Measurements from ENCODE around the gene GTF2E1. TPM values are rescaled to one million over a fixed set of nuclear protein-coding genes. Genes with fewer than 3 reads are reported as not detected.

The GTF2E1 gene
- total RNA-seq, 4 donors from 2014 or later: 3.1 to 14.5 (median 8.3) TPM

DNA sequence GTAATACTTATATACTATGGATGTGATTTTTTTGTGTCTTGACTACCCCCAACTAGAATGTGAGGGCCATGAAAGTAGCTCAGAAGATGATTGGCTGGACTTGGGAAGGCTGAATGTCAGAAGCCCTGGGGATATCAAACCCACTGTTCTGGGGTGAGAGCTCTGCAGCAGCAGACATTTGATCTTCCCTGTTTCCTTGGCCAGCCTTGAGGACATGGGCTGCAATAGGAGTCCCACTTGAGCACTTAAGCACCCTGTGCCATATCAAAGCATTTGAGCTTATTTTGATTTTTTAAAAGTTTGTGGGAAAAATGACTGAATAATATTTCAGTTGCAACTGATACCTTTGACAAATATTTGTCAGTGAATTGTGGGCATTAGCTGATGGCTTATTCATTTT is 21.7 kb downstream of the GTF2E1 start:
- no peak for TF ChIP-seq POLR2A (IDR thresholded peaks at IDR 0.05)
- TF ChIP-seq, protein P1, sequence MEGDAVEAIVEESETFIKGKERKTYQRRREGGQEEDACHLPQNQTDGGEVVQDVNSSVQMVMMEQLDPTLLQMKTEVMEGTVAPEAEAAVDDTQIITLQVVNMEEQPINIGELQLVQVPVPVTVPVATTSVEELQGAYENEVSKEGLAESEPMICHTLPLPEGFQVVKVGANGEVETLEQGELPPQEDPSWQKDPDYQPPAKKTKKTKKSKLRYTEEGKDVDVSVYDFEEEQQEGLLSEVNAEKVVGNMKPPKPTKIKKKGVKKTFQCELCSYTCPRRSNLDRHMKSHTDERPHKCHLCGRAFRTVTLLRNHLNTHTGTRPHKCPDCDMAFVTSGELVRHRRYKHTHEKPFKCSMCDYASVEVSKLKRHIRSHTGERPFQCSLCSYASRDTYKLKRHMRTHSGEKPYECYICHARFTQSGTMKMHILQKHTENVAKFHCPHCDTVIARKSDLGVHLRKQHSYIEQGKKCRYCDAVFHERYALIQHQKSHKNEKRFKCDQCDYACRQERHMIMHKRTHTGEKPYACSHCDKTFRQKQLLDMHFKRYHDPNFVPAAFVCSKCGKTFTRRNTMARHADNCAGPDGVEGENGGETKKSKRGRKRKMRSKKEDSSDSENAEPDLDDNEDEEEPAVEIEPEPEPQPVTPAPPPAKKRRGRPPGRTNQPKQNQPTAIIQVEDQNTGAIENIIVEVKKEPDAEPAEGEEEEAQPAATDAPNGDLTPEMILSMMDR (IDR thresholded peaks at IDR 0.05): no peak
- Histone ChIP-seq H3K36me3 (no peaks in the 10 kb centered on the region), H3K4me1 (peaks cover 0 to 13% (median 9%) of the 10 kb centered on the region in 3 donors), H3K9me3 (no peaks in the 10 kb centered on the region), H3K27me3 (no peaks in the 10 kb centered on the region), H3K27ac (no peak overlapping the region), H3K4me3 (no peak overlapping the region)
- DNase-seq: no peak
- intact Hi-C loops (cut with DNase I): no loop called here

DNA sequence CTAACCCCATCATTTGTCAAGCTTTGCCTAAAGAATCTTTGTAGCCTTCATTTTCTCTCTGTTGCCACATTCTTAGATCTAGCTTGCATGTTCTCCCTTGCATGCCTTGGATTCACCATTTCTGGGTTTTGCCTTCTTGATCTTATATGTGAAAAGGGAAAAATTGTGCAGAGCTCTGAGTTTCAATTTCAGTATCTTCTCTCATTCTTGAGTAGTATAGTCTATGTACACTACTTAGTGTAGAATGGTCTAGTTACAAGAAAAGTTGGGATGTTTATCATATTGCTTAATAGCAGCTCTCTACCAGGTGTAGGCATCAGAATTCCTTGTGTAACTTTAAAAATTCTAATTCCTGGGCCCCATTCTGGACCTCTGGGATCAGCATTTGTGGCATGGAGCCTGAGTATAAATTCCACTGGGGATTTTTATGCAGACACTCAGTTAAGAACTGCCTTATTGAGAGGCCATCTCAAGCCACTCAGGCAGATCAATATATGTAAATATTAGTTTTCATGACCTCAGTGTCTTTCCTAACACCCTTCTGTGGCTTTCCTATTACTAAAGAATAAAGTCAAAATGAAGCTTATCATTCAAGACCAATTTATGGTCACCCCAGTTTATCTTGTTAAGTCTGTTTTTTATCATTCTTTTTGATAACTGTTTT is 23.4 kb downstream of the GTF2E1 start:
- peaks cover 0 to 4% (median 0%) of the 10 kb centered on the region in 3 donors for H3K36me3 ChIP-seq
- no peak for DNase-seq
- no peaks in the 10 kb centered on the region for H3K27me3 ChIP-seq
- no peak overlapping the region for H3K4me3 ChIP-seq
- H3K27ac ChIP-seq: no peak overlapping the region
- H3K9me3 ChIP-seq: no peaks in the 10 kb centered on the region
- TF ChIP-seq POLR2A (IDR thresholded peaks at IDR 0.05): no peak
- TF ChIP-seq, protein P1 (IDR thresholded peaks at IDR 0.05): no peak
- intact Hi-C loops (cut with DNase I): no loop called here
- H3K4me1 ChIP-seq: peaks cover 0 to 13% (median 9%) of the 10 kb centered on the region in 3 donors

DNA sequence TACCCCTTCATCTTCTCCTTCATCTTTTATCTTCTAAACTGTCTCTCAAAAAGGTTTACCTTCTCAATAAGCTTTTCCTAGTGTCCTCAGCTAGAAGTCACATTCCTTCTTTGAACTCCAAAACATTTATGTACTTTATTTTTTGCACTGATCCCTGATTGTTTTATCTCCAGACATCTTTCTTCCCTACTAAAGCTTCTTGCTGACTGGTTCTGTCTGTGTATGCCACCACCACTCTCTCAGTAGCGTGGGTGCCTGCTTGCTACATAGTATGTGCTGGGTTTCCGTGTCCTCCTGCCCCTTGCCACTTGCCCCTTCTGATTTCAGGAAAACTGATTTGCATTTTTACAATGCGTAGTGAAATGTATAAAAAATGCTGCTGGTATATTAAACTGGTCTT is 24.0 kb downstream of the GTF2E1 start:
- WGBS, 2 donors: 87 to 93% methylated on average over 3 of the region's 3 CpGs
- H3K27me3 ChIP-seq: no peaks in the 10 kb centered on the region
- DNase-seq: no peak
- intact Hi-C loops (cut with DNase I): no loop called here
- no peak overlapping the region for H3K4me3 ChIP-seq
- peaks cover 0 to 10% (median 0%) of the 10 kb centered on the region in 3 donors for H3K36me3 ChIP-seq
- no peaks in the 10 kb centered on the region for H3K9me3 ChIP-seq
- TF ChIP-seq, protein P1 (IDR thresholded peaks at IDR 0.05): no peak
- TF ChIP-seq POLR2A (IDR thresholded peaks at IDR 0.05): no peak
- no peak overlapping the region for H3K27ac ChIP-seq
- H3K4me1 ChIP-seq: peaks cover 0 to 13% (median 9%) of the 10 kb centered on the region in 3 donors

DNA sequence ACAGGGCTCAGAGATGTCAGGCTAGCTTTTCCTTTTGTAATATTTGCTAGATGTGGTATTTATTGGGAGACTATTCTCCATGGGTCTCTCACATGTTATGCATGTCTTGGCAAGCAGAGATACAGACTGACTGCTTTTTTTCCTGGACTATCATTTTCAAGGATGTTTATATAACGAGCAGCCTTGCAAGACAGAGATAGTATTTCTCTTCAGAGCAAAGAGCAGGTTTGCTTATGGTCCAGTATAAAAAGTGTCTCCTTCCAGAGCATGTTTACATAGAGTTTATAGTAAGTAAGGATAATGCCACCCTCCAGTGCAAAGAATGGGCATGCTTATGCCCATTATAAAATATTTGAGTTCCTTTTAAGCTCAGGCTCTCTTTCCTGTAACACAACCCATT is 24.6 kb downstream of the GTF2E1 start:
- Histone ChIP-seq H3K27me3 (no peaks in the 10 kb centered on the region), H3K36me3 (peaks cover 0 to 16% (median 0%) of the 10 kb centered on the region in 3 donors), H3K9me3 (no peaks in the 10 kb centered on the region), H3K4me3 (no peak overlapping the region), H3K4me1 (peaks cover 0 to 13% (median 9%) of the 10 kb centered on the region in 3 donors), H3K27ac (no peak overlapping the region)
- TF ChIP-seq POLR2A (IDR thresholded peaks at IDR 0.05): no peak
- TF ChIP-seq, protein P1 (IDR thresholded peaks at IDR 0.05): no peak
- no peak for DNase-seq
- intact Hi-C loops (cut with DNase I): no loop called here
- 15 to 33% methylated on average over 1 of the region's 1 CpG for WGBS, 2 donors

DNA sequence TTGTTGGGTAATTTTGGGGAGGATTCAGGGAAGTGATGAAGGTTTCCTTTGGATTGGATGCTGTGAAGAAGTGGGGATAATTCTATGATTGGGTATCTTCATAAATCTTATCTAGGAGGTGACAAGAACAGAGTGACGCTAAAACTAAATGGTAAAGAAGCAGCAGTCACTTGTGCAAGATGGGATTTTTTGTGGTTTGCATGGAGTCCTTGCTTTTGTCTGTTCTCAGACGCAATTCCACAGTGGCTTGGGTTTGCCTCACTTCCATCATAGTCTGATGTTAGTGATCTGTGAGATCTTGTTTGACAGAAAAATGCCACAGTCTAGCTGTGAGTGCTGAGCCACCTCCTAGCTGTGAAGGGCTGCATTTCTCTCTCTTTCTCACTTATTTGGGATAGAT is 26.9 kb downstream of the GTF2E1 start:
- Histone ChIP-seq H3K27ac (no peak overlapping the region), H3K9me3 (no peaks in the 10 kb centered on the region), H3K27me3 (no peaks in the 10 kb centered on the region), H3K4me3 (no peak overlapping the region), H3K36me3 (peaks cover 0 to 28% (median 0%) of the 10 kb centered on the region in 3 donors), H3K4me1 (peaks cover 0 to 13% (median 9%) of the 10 kb centered on the region in 3 donors)
- 81 to 93% methylated on average over 2 of the region's 2 CpGs for WGBS, 2 donors
- intact Hi-C loops (cut with DNase I): no loop called here
- no peak for DNase-seq
- TF ChIP-seq, protein P1 (IDR thresholded peaks at IDR 0.05): no peak
- TF ChIP-seq POLR2A (IDR thresholded peaks at IDR 0.05): no peak

All from esophagus squamous epithelium (tissue), 5 donors.